Neural cell (in vitro differentiated cells): ENCODE data around the gene OR2M2. TPM values are rescaled to one million over a fixed set of nuclear protein-coding genes. Genes with fewer than 3 reads are reported as not detected.

Experiments
- H2AFZ ChIP-seq: fragments of 200-600, 300-800 bp; sonication (generic), shearing (Covaris generic); 2 replicates; pipeline ENCODE4 v1.6.0; 2014; ENCODE audit warnings: low read depth, mild to moderate bottlenecking, antibody characterized with exemption, low read length, moderate library complexity
- H3F3A ChIP-seq: fragments of 200-600 bp; shearing (Covaris generic); 2 replicates; pipeline ENCODE4 v1.6.1; 2016; ENCODE audit warnings: mild to moderate bottlenecking, moderate library complexity, mixed read lengths, antibody characterized with exemption, low read length; ENCODE audit not compliant: insufficient read depth, poor library complexity, severe bottlenecking
- H3K27ac ChIP-seq: fragments of 200-600, 300-800 bp; sonication (generic), shearing (Covaris generic); 2 replicates; pipeline ENCODE4 v1.5.1; 2014; ENCODE audit warnings: mild to moderate bottlenecking, low read length, moderate library complexity
- H3K27me3 ChIP-seq: fragments of 300-800, 200-600 bp; sonication (generic), shearing (Covaris generic); 2 replicates; pipeline ENCODE4 v1.6.0; 2014; ENCODE audit warnings: mild to moderate bottlenecking, low read depth, low read length, moderate library complexity; ENCODE audit not compliant: insufficient read depth
- H3K36me3 ChIP-seq: fragments of 300-800, 200-600 bp; sonication (generic), shearing (Covaris generic); 2 replicates; pipeline ENCODE4 v1.5.1; 2014; ENCODE audit warnings: mild to moderate bottlenecking, antibody characterized with exemption, low read length, moderate library complexity; ENCODE audit not compliant: insufficient read depth
- H3K4me2 ChIP-seq: fragments of 300-800, 200-600 bp; sonication (generic), shearing (Covaris generic); 2 replicates; pipeline ENCODE4 v1.6.0; 2014; ENCODE audit warnings: mild to moderate bottlenecking, low read length
- H3K4me3 ChIP-seq: fragments of 300-800, 200-600 bp; sonication (generic), shearing (Covaris generic); 2 replicates; pipeline ENCODE4 v1.5.1; 2014; ENCODE audit warnings: mild to moderate bottlenecking, low read length, moderate library complexity
- H3K79me2 ChIP-seq: fragments of 200-600 bp; shearing (Covaris generic); replicated peaks from 2 replicates; pipeline ENCODE4 v1.6.0; 2014; ENCODE audit warnings: mild to moderate bottlenecking, low read length, moderate library complexity; ENCODE audit not compliant: insufficient read depth
- H3K9ac ChIP-seq: fragments of 300-800, 200-600 bp; sonication (generic), shearing (Covaris generic); 2 replicates; pipeline ENCODE4 v1.6.1; 2016; ENCODE audit warnings: mild to moderate bottlenecking, low read length, mixed read lengths
- H3K9me2 ChIP-seq: fragments of 200-600 bp; shearing (Covaris generic); 2 replicates; pipeline ENCODE4 v1.6.1; 2016; ENCODE audit warnings: mild to moderate bottlenecking, low read length, mixed read lengths; ENCODE audit not compliant: insufficient read depth
- H3K9me3 ChIP-seq: fragments of 200-600, 300-800 bp; sonication (generic), shearing (Covaris generic); 2 replicates; pipeline ENCODE4 v1.6.1; 2016; ENCODE audit warnings: mild to moderate bottlenecking, mixed run types, low read length, moderate library complexity, mixed read lengths
- H4K20me1 ChIP-seq: fragments of 200-600 bp; shearing (Covaris generic); 2 replicates; pipeline ENCODE4 v1.6.1; 2016; ENCODE audit warnings: mild to moderate bottlenecking, mixed run types; ENCODE audit not compliant: insufficient read depth
- CTCF ChIP-seq: fragments of 450-650 bp; IDR thresholded peaks from 2 replicates; pipeline ENCODE4 v1.5.1; 2014; ENCODE audit warnings: antibody characterized with exemption, mild to moderate bottlenecking, moderate library complexity; ENCODE audit not compliant: poor library complexity, severe bottlenecking
- EP300 ChIP-seq: fragments of 450-650 bp; conservative IDR thresholded peaks from 2 replicates; pipeline ENCODE4 v1.6.1; 2014; ENCODE audit warnings: antibody characterized with exemption, mild to moderate bottlenecking, moderate library complexity; ENCODE audit not compliant: poor library complexity, severe bottlenecking
- EZH2 ChIP-seq: fragments of 200-600, 300-800 bp; shearing (Covaris generic), sonication (generic); IDR thresholded peaks from 2 replicates; pipeline ENCODE4 v1.6.1; 2014; ENCODE audit warnings: antibody characterized with exemption, low read length, borderline replicate concordance, mild to moderate bottlenecking; ENCODE audit not compliant: insufficient read depth, poor library complexity, severe bottlenecking
- MXI1 ChIP-seq: fragments of 450-650 bp; conservative IDR thresholded peaks from 2 replicates; pipeline ENCODE4 v1.6.1; 2014; ENCODE audit warnings: antibody characterized with exemption, mild to moderate bottlenecking; ENCODE audit not compliant: poor library complexity, severe bottlenecking
- POLR2AphosphoS5 ChIP-seq: IDR thresholded peaks from 2 replicates; pipeline ENCODE4 v1.6.1; 2012
- RAD21 ChIP-seq: fragments of 450-650 bp; conservative IDR thresholded peaks from 2 replicates; pipeline ENCODE4 v1.6.1; 2014; ENCODE audit warnings: antibody characterized with exemption, mild to moderate bottlenecking, moderate library complexity
- REST ChIP-seq: IDR thresholded peaks from 2 replicates; pipeline ENCODE4 v1.6.1; 2012; ENCODE audit warnings: borderline replicate concordance
- SMC3 ChIP-seq: fragments of 450-650 bp; conservative IDR thresholded peaks from 2 replicates; pipeline ENCODE4 v1.6.1; 2014; ENCODE audit warnings: antibody characterized with exemption, mild to moderate bottlenecking, moderate library complexity; ENCODE audit not compliant: poor library complexity
- TAF1 ChIP-seq: IDR thresholded peaks from 2 replicates; pipeline ENCODE4 v1.6.1; 2012; ENCODE audit warnings: low read depth
- polyA plus RNA-seq: library from polyadenylated mRNA; depleted of rRNA; stranded (reverse); fragments of >200 nt; gene quantifications from 2 replicates; pipeline ENCODE4 v1.2.3, GENCODE V29; 2014

OR2M2 gene
- polyA plus RNA-seq, 1 donor from 2014 or later, result not detected

GRCh38 chr1:248158758-248159157 is 15.9 kb upstream of the OR2M2 start:
- no peak for TF ChIP-seq SMC3
- no peak for TF ChIP-seq EP300
- no peak for TF ChIP-seq POLR2AphosphoS5
- no peak for TF ChIP-seq EZH2
- no peak for TF ChIP-seq CTCF
- TF ChIP-seq REST, result no peak
- TF ChIP-seq MXI1, result no peak
- no peak for TF ChIP-seq TAF1
- TF ChIP-seq RAD21, result no peak
- Histone ChIP-seq H3K36me3 (no peaks in the 10 kb centered on the region), H3K9me3 (peaks cover 9% of the 10 kb centered on the region)

GRCh38 chr1:248164031-248164430 is 10.6 kb upstream of the OR2M2 start:
- Histone ChIP-seq H3K9me3 (peaks cover 5% of the 10 kb centered on the region), H3F3A (no peaks in the 10 kb centered on the region), H3K27ac (no peak overlapping the region), H3K27me3 (no peaks in the 10 kb centered on the region), H3K4me3 (no peak overlapping the region), H3K36me3 (no peaks in the 10 kb centered on the region), H3K4me2 (no peak overlapping the region), H3K79me2 (no peaks in the 10 kb centered on the region), H4K20me1 (no peaks in the 10 kb centered on the region), H3K9me2 (no peaks in the 10 kb centered on the region), H3K9ac (no peak overlapping the region), H2AFZ (no peak overlapping the region)
- TF ChIP-seq EZH2 (no peak), MXI1 (no peak), TAF1 (no peak), SMC3 (no peak), EP300 (no peak)

More at GRCh38 chr1:248158758-248159157, 15.9 kb upstream of the OR2M2 start:
- Histone ChIP-seq H3K9me2 (no peaks in the 10 kb centered on the region), H3K27me3 (no peaks in the 10 kb centered on the region), H3K9ac (no peak overlapping the region), H3F3A (no peaks in the 10 kb centered on the region), H2AFZ (no peak overlapping the region), H3K4me3 (no peak overlapping the region), H3K27ac (no peak overlapping the region), H3K79me2 (no peaks in the 10 kb centered on the region), H3K4me2 (no peak overlapping the region), H4K20me1 (no peaks in the 10 kb centered on the region)

- no peak overlapping the region for H3K27ac ChIP-seq
- H3K9me2 ChIP-seq, result no peaks in the 10 kb centered on the region
- no peaks in the 10 kb centered on the region for H4K20me1 ChIP-seq
- H3K4me2 ChIP-seq, result no peak overlapping the region
- no peak overlapping the region for H2AFZ ChIP-seq
- H3K36me3 ChIP-seq, result no peaks in the 10 kb centered on the region
- TF ChIP-seq RAD21 (no peak), EZH2 (no peak), EP300 (no peak), TAF1 (no peak), REST (no peak), MXI1 (no peak), POLR2AphosphoS5 (no peak), CTCF (no peak), SMC3 (no peak)
- H3K9me3 ChIP-seq, result peaks cover 5% of the 10 kb centered on the region
- H3K27me3 ChIP-seq, result no peaks in the 10 kb centered on the region
- no peaks in the 10 kb centered on the region for H3K79me2 ChIP-seq
- H3K4me3 ChIP-seq, result no peak overlapping the region
- H3F3A ChIP-seq, result no peaks in the 10 kb centered on the region
- no peak overlapping the region for H3K9ac ChIP-seq
Observed at GRCh38 chr1:248165186-248165585, 9.4 kb upstream of the OR2M2 start.
